Lower lobe of right lung (tissue), 2 donors: ENCODE data around the gene VIPAS39. TPM values are rescaled to one million over a fixed set of nuclear protein-coding genes. Genes with fewer than 3 reads are reported as not detected.

Experiments
- ATAC-seq, 2 donors: fragments of 200-7000 bp; cut with Tn5 transposase; one replicate each; pipeline ENCODE4 v1.9.1; 2020 to 2022; ENCODE audit warnings: mild to moderate bottlenecking in 2 of 2, moderate library complexity in 2 of 2
- DNase-seq: peaks from one replicate; pipeline ENCODE4 v3.0.0-alpha.2; 2020
- H3K27ac ChIP-seq: fragments of 200-600 bp; one replicate; pipeline ENCODE4 v1.8.0; 2022
- H3K27me3 ChIP-seq: fragments of 200-600 bp; one replicate; pipeline ENCODE4 v1.8.0; 2022; ENCODE audit warnings: low read depth
- H3K36me3 ChIP-seq: fragments of 200-600 bp; one replicate; pipeline ENCODE4 v1.8.0; 2022; ENCODE audit warnings: mild to moderate bottlenecking
- H3K4me1 ChIP-seq: fragments of 200-600 bp; one replicate; pipeline ENCODE4 v1.8.0; 2022
- H3K4me3 ChIP-seq: fragments of 200-600 bp; one replicate; pipeline ENCODE4 v1.8.0; 2022; ENCODE audit warnings: mild to moderate bottlenecking
- H3K9me3 ChIP-seq: fragments of 200-600 bp; one replicate; pipeline ENCODE4 v1.8.0; 2022
- CTCF ChIP-seq: fragments of 200-600 bp; IDR thresholded peaks from one replicate; pipeline ENCODE4 v1.8.0; 2022; ENCODE audit warnings: antibody characterized with exemption, mild to moderate bottlenecking
- intact Hi-C: fragments of 100-400 bp; cut with DNase I; formaldehyde crosslinking; loops from one replicate; pipeline ENCODE4 v1.11.0; 2022
- total RNA-seq: library from RNA; stranded (reverse); fragmentation: NEBNext Ultra II Directional; extraction: Animal tissue kit (Norgen Biotek cat#: 25700); gene quantifications from one replicate; pipeline ENCODE4 v1.2.1, GENCODE V29; 2021
- donor health status: DM: no; HTN: yes; CAD: no; lungs with severe emphysema.

VIPAS39 gene
- total RNA-seq, 1 donor from 2014 or later, result 18.4 TPM

- ATAC-seq (peak; percentile 83 to 84), DNase-seq (peak; percentile 51)
- no peak for TF ChIP-seq CTCF
Measured at GRCh38 chr14:77498120-77498979, 40.9 kb upstream of the VIPAS39 start, which contains the start of gene ISM2. ISM2 (minus strand) TSS chr14:77498816; CDS start chr14:77498793, 23 bp downstream.

GRCh38 chr14:77495334-77495733 lies 37.9 kb upstream of the VIPAS39 start:
- Histone ChIP-seq H3K4me3 (no peak overlapping the region), H3K27ac (no peak overlapping the region), H3K36me3 (no peaks in the 10 kb centered on the region), H3K4me1 (peaks cover 8% of the 10 kb centered on the region), H3K27me3 (peaks cover 34% of the 10 kb centered on the region), H3K9me3 (no peaks in the 10 kb centered on the region)
- ATAC-seq, result no peak
- intact Hi-C loops, result no loop called here
- no peak for TF ChIP-seq CTCF
- no peak for DNase-seq

More at GRCh38 chr14:77498120-77498979, 40.9 kb upstream of the VIPAS39 start, which contains the start of gene ISM2:
- intact Hi-C loops, result no loop called here
- peak within 1 kb of the TSS; percentile 56 for H3K4me3 ChIP-seq
- H3K36me3 ChIP-seq, result no peaks in the 10 kb centered on the region
- H3K9me3 ChIP-seq, result no peaks in the 10 kb centered on the region
- H3K27ac ChIP-seq, result no peak within 1 kb of the TSS
- peaks cover 8% of the 10 kb centered on the region for H3K4me1 ChIP-seq
- H3K27me3 ChIP-seq, result peaks cover 34% of the 10 kb centered on the region

- no peaks in the 10 kb centered on the region for H3K27me3 ChIP-seq
- intact Hi-C loops, result no loop called here
- no peaks in the 10 kb centered on the region for H3K36me3 ChIP-seq
- H3K27ac ChIP-seq, result no peak overlapping the region
- no peak for TF ChIP-seq CTCF
- H3K4me1 ChIP-seq, result no peaks in the 10 kb centered on the region
- no peak overlapping the region for H3K4me3 ChIP-seq
- no peak for DNase-seq
- H3K9me3 ChIP-seq, result no peaks in the 10 kb centered on the region
- ATAC-seq, result no peak
Measured at GRCh38 chr14:77491056-77491455, 33.7 kb upstream of the VIPAS39 start.

- H3K4me1 ChIP-seq, result no peaks in the 10 kb centered on the region
- ATAC-seq (no peak), DNase-seq (no peak)
- intact Hi-C loops, result no loop called here
- no peaks in the 10 kb centered on the region for H3K27me3 ChIP-seq
- H3K4me3 ChIP-seq, result no peak overlapping the region
- H3K36me3 ChIP-seq, result no peaks in the 10 kb centered on the region
- H3K27ac ChIP-seq, result no peak overlapping the region
- no peak for TF ChIP-seq CTCF
- H3K9me3 ChIP-seq, result no peaks in the 10 kb centered on the region
Measured at GRCh38 chr14:77490347-77490986, 33.1 kb upstream of the VIPAS39 start.

- intact Hi-C loops, result no loop called here
- no peak for DNase-seq
Measured at GRCh38 chr14:77489041-77489440, 31.6 kb upstream of the VIPAS39 start.

More at GRCh38 chr14:77489041-77489440, 31.6 kb upstream of the VIPAS39 start:
- H3K9me3 ChIP-seq, result no peaks in the 10 kb centered on the region
- H3K27me3 ChIP-seq, result no peaks in the 10 kb centered on the region
- no peak overlapping the region for H3K4me3 ChIP-seq
- no peak overlapping the region for H3K27ac ChIP-seq
- TF ChIP-seq CTCF, result no peak
- no peaks in the 10 kb centered on the region for H3K4me1 ChIP-seq
- no peaks in the 10 kb centered on the region for H3K36me3 ChIP-seq
- no peak for ATAC-seq
